HCT116 (cell line): ENCODE results near the gene MMAA. TPM values are rescaled to one million over a fixed set of nuclear protein-coding genes. Genes with fewer than 3 reads are reported as not detected.

ENCODE experiments used
- ATAC-seq: fragments of 200-7000 bp; cut with Tn5 transposase; 2 replicates; pipeline ENCODE4 v1.9.1; 2020; ENCODE audit warnings: mild to moderate bottlenecking, moderate library complexity
- BruUV-seq: library from RNA; stranded (reverse); fragments of 400-500 nt; replicated peaks from 2 replicates; lab custom pipeline; 2021; lab: Mats Ljungman, UMichigan
- CTCF ChIA-PET: fragments of 300-600 bp; sonication (Branson Sonifier 250); formaldehyde crosslinking; loops from one replicate; lab custom pipeline; 2021; ENCODE audit warnings: antibody characterized with exemption; lab: Charles Lee
- POLR2A ChIA-PET: fragments of 300-600, 350-600 bp; sonication (Branson Sonifier 250); formaldehyde crosslinking; loops from one replicate; lab custom pipeline; 2021; ENCODE audit warnings: antibody characterized with exemption; lab: Charles Lee
- RAD21 ChIA-PET, 2 experiments: fragments of 300-600 bp; sonication (Branson Sonifier 250); formaldehyde crosslinking; loops; one replicate each; lab custom pipeline; 2023; ENCODE audit warnings: low total read pairs in 2 of 2; ENCODE audit not compliant: uncharacterized antibody in 2 of 2, unreplicated experiment in 2 of 2, low non-redundant PET in 1 of 2; lab: Charles Lee
- DNase-seq: peaks from one replicate; pipeline ENCODE4 v3.0.0-alpha.2; 2010; ENCODE audit warnings: low read depth, low spot score
- H2AFZ ChIP-seq: fragments of 200-600 bp; shearing (Covaris generic), sonication (generic); 2 replicates; pipeline ENCODE4 v1.6.1; 2017; ENCODE audit warnings: low read depth, mixed run types, mixed read lengths, antibody characterized with exemption, low read length; ENCODE audit not compliant: poor library complexity, severe bottlenecking
- H3K27ac ChIP-seq: 2 replicates; pipeline ENCODE4 v1.5.1; 2012; ENCODE audit warnings: low read depth, low read length
- H3K27me3 ChIP-seq: fragments of 200-600 bp; sonication (generic); 2 replicates; pipeline ENCODE4 v1.6.1; 2016; ENCODE audit warnings: mixed run types, low read length, mixed read lengths; ENCODE audit not compliant: insufficient read depth
- H3K36me3 ChIP-seq, 2 experiments: fragments of 200-500 bp in 1 of 2; fragments of 200-600 bp in 1 of 2; sonication (Bioruptor generic) in 1 of 2; sonication (generic) in 1 of 2; 2 replicates each; pipeline versions ENCODE4 v1.5.1 to v1.6.1; 2014 to 2016; ENCODE audit warnings: low read length in 2 of 2, inconsistent platforms in 1 of 2, mixed read lengths in 1 of 2, mixed run types in 1 of 2; ENCODE audit not compliant: insufficient read depth in 2 of 2, control insufficient read depth in 1 of 2
- H3K4me1 ChIP-seq, 2 experiments: fragments of 200-600 bp in 1 of 2; sonication (generic) in 1 of 2; 2 replicates each; pipeline versions ENCODE4 v1.5.1 to v1.6.1; 2012 to 2017; ENCODE audit warnings: low read length in 2 of 2, inconsistent platforms in 1 of 2, mild to moderate bottlenecking in 1 of 2, mixed read lengths in 1 of 2, mixed run types in 1 of 2, moderate library complexity in 1 of 2; ENCODE audit not compliant: insufficient read depth in 2 of 2, control insufficient read depth in 1 of 2
- H3K4me2 ChIP-seq: fragments of 200-600 bp; sonication (generic); 2 replicates; pipeline ENCODE4 v1.6.1; 2017; ENCODE audit warnings: mixed run types, low read length, mixed read lengths
- H3K4me3 ChIP-seq, 2 experiments: fragments of 200-600 bp in 1 of 2; sonication (generic) in 1 of 2; replicated peaks in 1 of 2; 2 replicates each; pipeline ENCODE4 v1.5.1; 2011 to 2016; ENCODE audit warnings: low read length in 2 of 2, control low read depth in 1 of 2, low read depth in 1 of 2, mild to moderate bottlenecking in 1 of 2, mixed read lengths in 1 of 2, mixed run types in 1 of 2
- H3K79me2 ChIP-seq: fragments of 200-600 bp; sonication (generic); 2 replicates; pipeline ENCODE4 v1.6.1; 2017; ENCODE audit warnings: mild to moderate bottlenecking, mixed run types, low read length, moderate library complexity, mixed read lengths; ENCODE audit not compliant: insufficient read depth
- H3K9ac ChIP-seq: fragments of 200-600 bp; sonication (generic); 2 replicates; pipeline ENCODE4 v1.6.1; 2016; ENCODE audit warnings: low read length, mixed read lengths
- H3K9me2 ChIP-seq: fragments of 200-600 bp; sonication (generic), shearing (Covaris generic); 2 replicates; pipeline ENCODE4 v1.6.1; 2017; ENCODE audit warnings: mixed run types, mild to moderate bottlenecking, moderate library complexity; ENCODE audit not compliant: insufficient read depth
- H3K9me3 ChIP-seq, 2 experiments: fragments of 200-500 bp in 1 of 2; fragments of 200-600 bp in 1 of 2; sonication (Bioruptor generic) in 1 of 2; sonication (generic) in 1 of 2; 2 replicates each; pipeline ENCODE4 v1.6.1; 2014 to 2017; ENCODE audit warnings: low read length in 2 of 2, mixed read lengths in 2 of 2, inconsistent platforms in 1 of 2, low read depth in 1 of 2, mild to moderate bottlenecking in 1 of 2, mixed run types in 1 of 2, moderate library complexity in 1 of 2; ENCODE audit not compliant: control insufficient read depth in 1 of 2, insufficient read depth in 1 of 2
- H4K20me1 ChIP-seq: fragments of 200-600 bp; sonication (generic), shearing (Covaris generic); 2 replicates; pipeline ENCODE4 v1.6.1; 2017; ENCODE audit warnings: mixed run types, mild to moderate bottlenecking, moderate library complexity; ENCODE audit not compliant: insufficient read depth
- EGR1 ChIP-seq: IDR thresholded peaks from 2 replicates; pipeline ENCODE4 v1.6.1; 2012; ENCODE audit warnings: low read depth
- FOSL1 ChIP-seq: IDR thresholded peaks from 2 replicates; pipeline ENCODE4 v1.6.1; 2012; ENCODE audit warnings: low read depth
- JUND ChIP-seq: IDR thresholded peaks from 2 replicates; pipeline ENCODE4 v1.6.1; 2012
- REST ChIP-seq: IDR thresholded peaks from 2 replicates; pipeline ENCODE4 v1.6.1; 2012; ENCODE audit warnings: low read depth
- SIN3A ChIP-seq: IDR thresholded peaks from 2 replicates; pipeline ENCODE4 v1.6.1; 2012; ENCODE audit warnings: low read depth
- TCF7L2 ChIP-seq: IDR thresholded peaks from 2 replicates; pipeline ENCODE4 v1.7.0; 2011; ENCODE audit warnings: borderline replicate concordance, inconsistent platforms; ENCODE audit not compliant: insufficient read depth, insufficient read length; ENCODE audit errors: extremely low read depth
- ZBTB33 ChIP-seq: IDR thresholded peaks from 2 replicates; pipeline ENCODE4 v1.6.1; 2011; ENCODE audit warnings: mild to moderate bottlenecking, low read length, moderate library complexity; ENCODE audit not compliant: insufficient replicate concordance; ENCODE audit errors: extremely low read depth
- intact Hi-C: fragments of 100-400 bp; cut with micrococcal nuclease; formaldehyde crosslinking; loops from 2 replicates; pipeline ENCODE4 v1.10.0; 2022
- total RNA-seq: library from RNA; stranded (reverse); gene quantifications from one replicate; pipeline ENCODE4 v1.2.1, GENCODE V29; 2021; ENCODE audit not compliant: unreplicated experiment

MMAA gene
- total RNA-seq, 1 experiment from 2014 or later = 3.6 TPM

GRCh38 chr4:145698507-145698906 lies 79.3 kb downstream of the MMAA start:
- CTCF ChIA-PET = no interaction called here

More at GRCh38 chr4:145698507-145698906, 79.3 kb downstream of the MMAA start:
- ATAC-seq (no peak), DNase-seq (no peak)
- H3K4me1 ChIP-seq = no peaks in the 10 kb centered on the region
- no peaks in the 10 kb centered on the region for H3K27me3 ChIP-seq
- no peak for TF ChIP-seq TCF7L2
- TF ChIP-seq REST = no peak
- no peak for TF ChIP-seq EGR1
- no peak for TF ChIP-seq ZBTB33
- TF ChIP-seq JUND = no peak
- TF ChIP-seq FOSL1 = no peak
- no peak for TF ChIP-seq SIN3A
- no peak overlapping the region for H3K4me2 ChIP-seq
- H3K9me2 ChIP-seq = no peaks in the 10 kb centered on the region
- H3K9me3 ChIP-seq = no peaks in the 10 kb centered on the region
- H3K27ac ChIP-seq = no peak overlapping the region
- no peak overlapping the region for H2AFZ ChIP-seq
- no peaks in the 10 kb centered on the region for H4K20me1 ChIP-seq
- RAD21 ChIA-PET = no interaction called here
- no peaks in the 10 kb centered on the region for H3K36me3 ChIP-seq
- no peaks in the 10 kb centered on the region for H3K79me2 ChIP-seq
- no peak overlapping the region for H3K9ac ChIP-seq
- POLR2A ChIA-PET = no interaction called here
- no peak overlapping the region for H3K4me3 ChIP-seq
- BruUV-seq = no TSS peak
- intact Hi-C loops = no loop called here
